ENCODE data around the gene CASS4.

The CASS4 gene

GRCh38 chr20:56422076-56422823 is 10.2 kb downstream of the CASS4 start:
- in situ Hi-C loops (cut with MboI; ENCODE audit: low sequenced_read_pairs): no loop called here

GRCh38 chr20:56422824-56423189 is 10.7 kb downstream of the CASS4 start:
- in situ Hi-C loops (cut with MboI; ENCODE audit: low sequenced_read_pairs): no loop called here

- in situ Hi-C loops (cut with MboI; ENCODE audit: low sequenced_read_pairs): no loop called here
Measured at GRCh38 chr20:56423211-56423610, 11.2 kb downstream of the CASS4 start.

DNA sequence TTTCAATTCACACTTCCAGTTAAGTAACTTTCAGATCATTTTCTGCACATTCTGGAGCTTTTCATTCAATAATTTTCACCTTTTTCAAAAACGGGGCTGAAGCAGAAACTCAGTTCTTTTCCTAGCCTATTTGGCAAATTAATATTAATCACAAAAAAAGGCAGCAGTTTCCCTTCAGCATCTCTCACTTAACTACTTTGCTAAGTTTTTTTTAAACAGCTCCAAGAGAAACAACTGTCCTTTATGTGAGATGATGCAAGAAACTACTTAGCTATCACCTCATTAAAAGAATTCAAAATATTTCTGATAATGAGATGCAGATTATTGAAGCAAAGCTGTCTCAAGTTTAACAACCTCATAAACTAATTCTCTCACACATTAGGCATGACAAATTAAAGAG is 11.8 kb downstream of the CASS4 start:
- in situ Hi-C loops (cut with MboI; ENCODE audit: low sequenced_read_pairs): no loop called here

- in situ Hi-C loops (cut with MboI; ENCODE audit: low sequenced_read_pairs): no loop called here
Measured at GRCh38 chr20:56424931-56425330, 12.9 kb downstream of the CASS4 start.

GRCh38 chr20:56426026-56426425 is 14.0 kb downstream of the CASS4 start:
- in situ Hi-C loops (cut with MboI; ENCODE audit: low sequenced_read_pairs): no loop called here

DNA sequence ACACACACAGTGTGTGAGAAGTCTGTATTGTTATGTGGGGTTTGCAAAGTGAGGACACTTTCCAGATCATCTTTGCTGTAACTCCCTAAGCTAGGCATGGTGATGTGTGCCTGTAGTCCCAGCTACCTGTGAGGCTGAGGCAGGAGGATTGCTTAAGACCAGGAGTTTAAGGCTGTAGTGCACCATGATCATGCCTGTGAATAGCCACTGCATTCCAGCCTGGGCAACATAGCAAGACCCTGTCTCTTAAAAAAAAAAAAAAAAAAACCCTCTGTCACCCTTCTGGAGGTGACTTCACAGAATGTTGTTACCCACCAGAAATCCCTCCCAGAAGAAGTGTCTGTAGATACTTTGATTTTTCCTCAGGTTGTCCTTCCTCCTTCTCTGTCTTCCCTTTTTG is 14.9 kb downstream of the CASS4 start:
- in situ Hi-C loops (cut with MboI; ENCODE audit: low sequenced_read_pairs): no loop called here

- in situ Hi-C loops (cut with MboI; ENCODE audit: low sequenced_read_pairs): no loop called here
Measured at GRCh38 chr20:56427797-56428196, 15.7 kb downstream of the CASS4 start.

- in situ Hi-C loops (cut with MboI; ENCODE audit: low sequenced_read_pairs): no loop called here
Measured at GRCh38 chr20:56428410-56428809, 16.4 kb downstream of the CASS4 start.

DNA sequence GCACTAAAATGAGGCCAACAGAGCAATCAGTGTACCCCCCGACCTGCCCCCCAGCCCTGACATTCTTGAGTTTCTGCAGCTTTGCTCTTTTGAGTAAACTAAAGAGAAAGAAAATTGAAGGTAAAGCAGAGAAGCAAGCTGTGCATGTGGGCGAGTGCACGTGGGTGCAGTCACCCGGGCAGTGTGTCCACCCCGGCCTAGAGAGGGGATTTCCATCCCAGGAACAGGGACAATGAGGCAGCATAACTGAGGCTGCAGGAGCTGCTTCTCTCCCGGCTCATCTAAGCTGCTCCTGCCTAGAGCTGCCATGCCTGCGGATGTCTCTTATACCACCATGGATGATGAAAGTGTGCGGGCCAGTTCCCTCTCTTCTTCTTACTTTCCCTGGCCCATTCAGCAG is 16.8 kb downstream of the CASS4 start:
- in situ Hi-C loops (cut with MboI; ENCODE audit: low sequenced_read_pairs): no loop called here

DNA sequence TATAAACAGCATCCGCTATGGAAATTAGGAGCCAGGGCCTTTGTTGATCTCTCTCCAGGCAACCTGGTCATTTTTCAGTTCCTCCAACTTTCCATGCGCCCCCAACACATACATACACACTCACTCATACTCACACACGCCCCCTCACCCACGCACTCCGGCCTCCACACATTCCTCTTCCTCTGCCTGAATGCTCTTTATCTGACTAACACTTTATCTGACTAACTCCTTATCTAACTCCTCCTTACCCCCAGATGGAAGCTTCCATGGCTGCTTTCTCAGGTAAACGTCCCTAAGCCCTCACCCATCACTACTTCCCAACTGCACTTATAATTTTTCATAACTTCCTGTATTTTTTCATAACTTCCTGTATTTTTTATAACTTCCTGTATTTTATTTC is 17.4 kb downstream of the CASS4 start:
- in situ Hi-C loops (cut with MboI; ENCODE audit: low sequenced_read_pairs): no loop called here

- in situ Hi-C loops (cut with MboI; ENCODE audit: low sequenced_read_pairs): no loop called here
Measured at GRCh38 chr20:56429941-56430340, 17.9 kb downstream of the CASS4 start.

GRCh38 chr20:56430461-56430860 is 18.4 kb downstream of the CASS4 start:
- in situ Hi-C loops (cut with MboI; ENCODE audit: low sequenced_read_pairs): no loop called here

DNA sequence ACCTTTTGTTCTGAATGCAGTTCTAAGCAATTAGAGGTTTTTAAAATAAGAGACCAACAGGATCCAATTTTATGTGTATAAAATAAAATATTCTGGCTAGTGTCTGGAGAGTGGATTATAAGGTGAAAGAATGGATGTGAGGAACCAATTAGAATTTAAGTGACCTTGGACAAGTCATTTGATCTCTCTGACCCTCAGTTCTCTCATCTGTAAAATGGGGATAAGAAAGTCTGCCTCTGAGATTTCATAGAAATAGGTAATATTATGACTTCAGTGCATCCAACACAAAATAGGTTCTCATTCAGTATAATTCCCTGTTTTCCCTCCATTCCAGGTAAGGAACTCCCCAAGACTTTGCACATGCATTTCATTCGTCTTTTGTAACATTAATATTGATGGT is 18.9 kb downstream of the CASS4 start:
- in situ Hi-C loops (cut with MboI; ENCODE audit: low sequenced_read_pairs): no loop called here

GRCh38 chr20:56431471-56431870 is 19.4 kb downstream of the CASS4 start:
- in situ Hi-C loops (cut with MboI; ENCODE audit: low sequenced_read_pairs): no loop called here

DNA sequence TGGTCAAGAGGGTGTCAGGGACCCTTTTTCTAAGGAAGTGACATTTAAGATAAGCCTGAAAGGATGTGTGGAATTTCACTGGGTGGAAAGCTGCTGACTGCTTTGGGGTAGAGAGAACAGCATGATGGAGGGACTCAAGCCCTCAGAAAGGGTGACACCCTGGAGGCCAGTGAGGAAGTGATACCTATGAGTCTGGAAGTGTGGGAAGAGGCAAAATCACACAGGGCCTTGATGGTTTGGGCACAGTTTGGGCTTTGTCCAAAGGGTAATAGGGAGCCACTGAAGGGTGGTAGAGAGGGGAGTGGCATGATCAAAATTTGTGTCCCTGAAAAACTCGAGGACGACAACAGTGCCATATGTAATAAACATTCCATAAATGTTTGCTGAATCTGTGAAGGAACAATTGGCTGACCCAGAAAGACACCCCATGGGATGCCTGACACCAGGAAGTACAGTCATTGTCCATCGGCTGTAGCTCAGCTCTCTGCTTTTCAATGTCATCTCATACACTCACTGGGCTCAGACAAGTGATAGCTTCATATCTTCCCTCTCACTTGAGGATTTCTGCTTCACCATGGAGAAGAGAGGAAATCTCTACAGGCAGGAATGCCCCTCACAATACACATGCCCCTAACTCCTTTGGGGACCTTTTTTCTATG is 21.3 kb downstream of the CASS4 start:
- in situ Hi-C loops (cut with MboI; ENCODE audit: low sequenced_read_pairs): no loop called here

- in situ Hi-C loops (cut with MboI; ENCODE audit: low sequenced_read_pairs): no loop called here
Measured at GRCh38 chr20:56433880-56434255, 21.8 kb downstream of the CASS4 start.

DNA sequence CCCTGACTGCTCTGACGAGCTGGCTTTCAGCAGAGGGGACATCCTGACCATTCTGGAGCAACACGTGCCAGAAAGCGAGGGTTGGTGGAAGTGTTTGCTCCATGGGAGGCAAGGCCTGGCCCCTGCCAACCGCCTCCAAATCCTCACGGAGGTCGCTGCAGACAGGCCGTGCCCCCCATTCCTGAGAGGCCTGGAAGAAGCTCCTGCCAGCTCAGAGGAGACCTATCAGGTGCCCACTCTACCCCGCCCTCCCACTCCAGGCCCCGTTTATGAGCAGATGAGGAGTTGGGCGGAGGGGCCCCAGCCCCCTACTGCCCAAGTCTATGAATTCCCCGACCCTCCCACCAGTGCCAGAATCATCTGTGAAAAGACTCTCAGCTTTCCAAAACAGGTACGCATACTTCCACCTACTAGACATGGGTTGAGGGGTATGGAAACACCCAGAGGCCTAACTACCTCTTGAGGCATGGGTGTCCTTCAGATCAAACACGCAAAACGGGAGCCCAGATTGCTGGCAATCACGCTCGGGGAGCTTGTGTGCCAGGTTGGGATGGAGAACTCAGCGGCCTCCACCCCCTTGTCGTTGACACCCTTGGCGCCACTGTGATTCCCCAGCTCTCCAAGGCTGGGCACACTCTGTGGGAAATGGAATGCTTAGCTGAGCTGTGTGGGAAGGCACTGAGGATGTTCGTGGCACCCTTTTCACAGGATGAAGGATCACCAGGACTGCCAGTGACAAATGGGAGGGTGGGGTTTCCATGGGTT is 25.3 kb downstream of the CASS4 start:
- in situ Hi-C loops (cut with MboI; ENCODE audit: low sequenced_read_pairs): no loop called here

DNA sequence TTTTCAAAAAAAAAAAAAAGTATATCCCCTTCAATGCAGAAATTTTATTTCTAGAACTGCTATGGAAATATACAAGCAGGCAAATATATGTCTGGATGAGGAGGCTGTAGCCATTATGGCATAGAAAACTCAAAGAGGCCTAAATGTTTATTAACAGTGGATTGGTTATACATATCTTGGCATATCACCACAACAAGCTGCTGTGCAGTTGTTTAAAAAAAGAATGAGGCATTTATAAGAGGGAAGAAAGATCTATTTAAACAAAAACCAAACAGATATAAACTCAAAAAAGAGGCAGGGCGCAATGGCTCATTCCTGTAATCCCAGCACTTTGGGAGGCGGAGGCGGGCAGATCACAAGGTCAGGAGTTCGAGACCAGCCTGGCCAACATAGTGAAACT is 26.2 kb downstream of the CASS4 start:
- in situ Hi-C loops (cut with MboI; ENCODE audit: low sequenced_read_pairs): no loop called here

DNA sequence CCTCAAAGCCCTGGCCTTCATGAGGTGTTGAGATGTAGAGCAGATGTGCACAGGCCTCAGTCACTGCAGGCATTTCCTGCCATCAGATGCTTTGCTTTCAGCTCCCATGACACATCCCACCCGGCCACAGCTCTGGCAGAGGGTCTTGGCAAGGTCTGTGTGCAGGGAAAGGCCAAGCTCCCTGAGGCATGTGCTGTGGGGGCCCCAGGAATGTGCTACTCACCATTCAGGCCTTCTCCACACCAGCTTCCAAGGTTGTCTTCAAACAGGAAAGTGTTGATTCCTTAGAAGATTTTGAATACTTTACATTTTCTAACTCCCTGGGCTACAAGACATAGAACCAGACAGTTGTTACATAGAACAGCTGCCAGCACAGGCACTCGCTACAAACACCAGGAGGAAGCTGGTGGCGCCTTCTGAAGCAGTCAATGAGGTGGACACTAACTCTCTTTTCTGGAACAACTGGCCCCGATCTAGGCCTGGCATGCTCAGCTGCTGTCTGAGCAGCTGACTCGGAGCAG is 27.8 kb downstream of the CASS4 start:
- in situ Hi-C loops (cut with MboI; ENCODE audit: low sequenced_read_pairs): no loop called here

- in situ Hi-C loops (cut with MboI; ENCODE audit: low sequenced_read_pairs): no loop called here
Measured at GRCh38 chr20:56440346-56441007, 28.4 kb downstream of the CASS4 start.

Data from hTERT RPE-1 (cell line).